ENCODE measurements around the gene SREK1.
"Not testable (repeated sequence)": the region's sequence is repeated elsewhere in the genome, so short reads cannot be mapped to it uniquely, and the experiment has no call there.

Gene SREK1

DNA sequence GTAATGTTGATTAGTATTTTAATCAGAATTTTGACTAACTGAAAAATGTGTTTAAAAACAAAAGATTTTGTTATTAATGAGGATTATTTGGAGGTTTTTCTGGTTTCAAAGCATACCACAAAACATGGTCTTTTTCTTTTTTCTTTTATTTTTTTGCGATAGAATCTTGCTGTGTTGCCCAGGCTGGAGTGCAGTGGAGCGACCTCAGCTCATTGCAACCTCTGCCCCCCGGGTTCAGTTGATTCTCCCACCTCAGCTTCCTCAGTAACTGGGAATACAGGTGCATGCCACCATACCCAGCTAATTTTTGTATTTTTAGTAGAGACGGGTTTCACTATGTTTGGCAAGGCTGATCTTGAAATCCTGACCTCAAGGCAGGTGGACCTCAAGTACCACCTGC is 24.1 kb downstream of the SREK1 start:
- no peak for DNase-seq

DNA sequence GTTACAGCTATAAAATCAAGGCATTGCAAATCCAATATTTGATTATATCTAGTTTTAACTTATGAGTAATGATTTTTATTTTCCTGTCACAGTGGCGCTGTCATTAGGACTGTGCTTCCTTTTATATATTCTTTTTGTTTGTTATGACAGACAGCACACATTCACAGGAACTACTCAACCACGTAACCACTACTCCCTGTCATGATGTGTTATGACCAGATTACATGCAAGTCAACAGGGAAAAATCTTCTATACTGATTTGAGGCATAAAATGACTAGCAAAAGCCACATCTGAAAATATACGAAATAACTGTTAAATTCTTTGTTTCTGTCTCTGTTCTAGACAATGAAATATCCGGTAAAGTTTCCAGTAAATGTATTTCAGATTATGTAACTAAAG is 25.4 kb downstream of the SREK1 start:
- DNase-seq, result no peak

DNA sequence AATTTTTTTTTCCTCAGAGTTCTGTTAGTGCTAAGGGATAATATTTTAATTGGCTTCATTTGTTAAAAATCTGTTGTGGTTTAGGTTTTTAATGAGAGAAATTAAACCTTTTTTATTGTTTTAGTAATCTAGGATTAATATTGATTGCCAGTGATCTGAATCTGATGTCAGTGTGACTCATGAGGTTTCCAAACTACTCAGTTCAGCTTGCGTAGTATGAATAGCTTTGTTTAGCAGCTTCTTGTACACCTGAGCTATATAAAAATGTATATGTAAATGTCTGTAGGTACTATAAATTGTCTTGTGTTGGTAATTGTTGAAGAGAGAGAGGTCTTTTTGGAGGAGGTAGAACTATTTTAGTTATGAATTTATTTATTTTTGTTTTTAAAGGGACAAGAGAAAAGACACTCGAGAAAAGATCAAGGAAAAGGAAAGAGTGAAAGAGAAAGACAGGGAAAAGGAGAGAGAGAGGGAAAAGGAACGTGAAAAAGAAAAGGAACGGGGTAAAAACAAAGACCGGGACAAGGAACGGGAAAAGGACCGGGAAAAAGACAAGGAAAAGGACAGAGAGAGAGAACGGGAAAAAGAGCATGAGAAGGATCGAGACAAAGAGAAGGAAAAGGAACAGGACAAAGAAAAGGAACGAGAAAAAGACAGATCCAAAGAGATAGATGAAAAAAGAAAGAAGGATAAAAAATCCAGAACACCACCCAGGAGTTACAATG is 26.3 kb downstream of the SREK1 start:
- no peak for DNase-seq

- DNase-seq, result peak; percentile 1 to 25 (median 16)
These were observed 27.5 kb downstream of the SREK1 start for GRCh38 chr5:66171349-66172344.

- no peak for DNase-seq
These were observed 30.2 kb downstream of the SREK1 start for GRCh38 chr5:66174338-66174737.

DNA sequence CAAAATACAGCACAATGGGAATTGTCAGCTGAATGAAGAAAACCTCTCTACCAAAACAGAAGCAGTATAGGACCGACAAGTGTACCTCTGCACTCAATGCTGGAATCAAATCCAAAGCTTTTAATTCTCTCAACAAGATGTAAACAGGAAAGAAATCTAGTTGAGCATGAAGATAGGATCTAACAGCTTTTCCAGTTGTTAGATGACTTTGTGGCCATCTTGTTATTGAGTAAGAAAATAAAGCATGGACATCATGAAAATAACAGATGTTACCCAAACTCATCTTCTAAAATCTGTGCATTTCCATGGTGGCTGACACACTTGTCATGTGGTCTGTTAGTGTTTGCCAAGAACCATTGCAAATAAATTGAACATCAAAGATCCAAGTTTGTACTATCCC is 34.7 kb downstream of the SREK1 start:
- no peak for DNase-seq

GRCh38 chr5:66179297-66180051 is 35.4 kb downstream of the SREK1 start:
- DNase-seq, result no peak

DNA sequence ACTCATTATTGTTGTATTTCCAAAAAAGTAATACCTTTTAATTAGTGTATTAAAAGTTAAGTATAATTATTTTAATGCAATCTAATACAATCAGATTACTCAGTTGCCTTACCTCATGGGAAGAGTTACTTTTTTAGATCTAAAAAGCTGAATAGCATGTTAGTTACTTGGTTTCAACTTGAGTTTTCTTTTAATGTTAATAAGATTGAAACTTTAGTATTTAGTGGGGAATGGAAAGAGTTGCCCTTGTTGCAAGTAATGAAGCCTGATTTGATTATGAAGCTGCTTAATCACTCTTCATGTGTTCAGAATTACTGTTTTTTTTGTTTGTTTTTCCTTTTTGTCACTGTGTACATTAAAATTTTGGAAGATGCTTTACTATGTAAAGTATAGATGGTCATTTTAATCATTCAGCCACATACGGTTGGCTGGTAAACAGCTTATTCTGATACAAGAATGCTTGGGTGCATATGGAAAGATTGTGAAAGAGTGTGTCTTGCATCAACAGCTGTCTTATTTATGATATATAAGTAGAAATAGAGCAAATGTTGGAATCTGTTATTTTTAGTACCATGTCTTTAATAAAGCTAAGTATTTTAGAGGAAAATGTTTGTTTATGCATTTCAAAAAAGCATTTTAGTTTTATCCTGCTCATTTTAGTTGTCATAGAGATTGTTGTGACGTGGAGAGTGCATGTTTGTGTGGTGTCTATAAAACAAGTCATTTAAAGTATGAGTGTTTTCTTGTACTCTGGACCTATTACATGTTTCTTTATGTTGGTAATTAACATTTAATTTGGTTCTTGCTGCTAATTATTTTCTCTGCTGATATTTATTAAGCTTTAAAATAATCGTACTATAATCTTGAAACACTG is 36.4 kb downstream of the SREK1 start:
- no peak for DNase-seq

DNA sequence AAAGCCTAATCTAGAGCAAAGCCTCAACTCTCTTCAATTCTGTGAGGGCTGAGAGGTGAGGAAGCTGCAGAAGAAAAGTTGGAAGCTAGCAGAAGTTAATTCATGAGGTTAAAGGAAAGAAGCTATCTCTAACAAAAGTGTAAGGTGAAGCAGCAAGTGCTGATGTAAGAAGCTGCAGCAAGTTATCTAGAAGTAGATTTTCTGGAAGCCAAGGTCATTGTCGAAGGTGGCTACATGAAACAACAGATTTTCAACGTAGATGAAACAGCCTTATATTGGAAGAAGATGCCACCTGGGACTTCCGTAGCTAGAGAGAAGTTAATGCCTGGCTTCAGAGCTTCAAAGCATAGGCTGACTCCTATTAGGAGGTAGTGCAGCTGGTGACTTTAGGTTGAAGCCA is 42.0 kb downstream of the SREK1 start:
- DNase-seq, result no peak

DNA sequence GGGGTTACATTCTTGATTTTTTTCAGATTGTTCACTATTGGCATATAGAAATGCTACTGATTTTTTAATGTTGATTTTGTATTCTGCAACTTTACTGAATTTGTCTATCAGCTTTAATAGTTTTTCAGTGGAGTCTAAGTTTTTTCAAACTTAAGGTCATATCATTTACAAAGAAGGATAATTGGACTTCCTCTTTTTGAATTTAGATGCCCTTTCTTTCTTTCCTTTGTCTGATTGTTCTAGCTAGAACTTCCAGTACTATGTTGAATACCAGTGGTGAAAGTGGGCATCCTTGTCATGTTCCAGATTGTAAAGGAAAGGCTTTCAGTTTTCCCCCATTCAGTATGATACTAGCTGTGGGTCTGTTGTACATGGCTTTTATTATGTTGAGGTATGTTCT is 49.3 kb downstream of the SREK1 start:
- no peak for DNase-seq

GRCh38 chr5:66197764-66198405 is 53.8 kb downstream of the SREK1 start:
- no peak for DNase-seq

DNA sequence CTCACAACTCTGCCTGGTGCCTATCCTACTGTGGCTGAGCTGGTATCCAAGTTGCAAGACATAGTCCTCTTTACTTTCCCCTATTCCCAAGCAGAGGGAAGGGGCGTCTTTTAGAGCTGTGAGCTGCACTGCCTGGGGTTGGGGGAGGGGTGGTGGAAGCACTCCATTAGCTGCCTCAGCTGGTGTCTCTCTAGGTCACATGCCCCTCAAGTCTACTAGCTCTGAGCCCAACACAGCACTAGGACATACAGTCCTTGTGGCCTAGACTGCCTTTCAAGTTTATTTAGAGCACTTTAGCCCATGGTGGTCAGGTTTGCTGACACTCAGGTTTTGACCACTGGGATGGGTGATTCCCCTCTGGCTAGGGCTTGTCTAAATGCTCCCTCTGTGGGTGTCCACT is 54.7 kb downstream of the SREK1 start:
- no peak for DNase-seq

GRCh38 chr5:66203531-66203930 is 59.4 kb downstream of the SREK1 start:
- no peak for DNase-seq

DNA sequence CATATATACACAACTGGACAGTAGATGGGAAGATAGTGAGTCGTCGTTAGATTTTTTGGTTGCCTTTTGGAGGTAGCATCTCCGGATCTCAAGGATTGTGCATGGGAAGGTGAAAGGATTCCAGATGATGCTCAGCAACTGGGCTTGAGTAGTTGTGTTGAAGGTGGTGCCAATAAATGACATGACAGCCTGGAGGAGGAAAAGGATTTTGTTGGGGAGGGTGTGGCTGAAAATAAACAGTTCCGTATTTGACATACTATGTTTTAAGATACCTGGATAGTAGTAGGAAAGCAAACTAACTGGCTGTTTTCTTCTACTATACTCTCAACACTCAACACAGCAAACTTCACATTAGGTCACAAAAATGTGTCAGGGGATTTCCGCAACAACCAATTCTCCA is 62.4 kb downstream of the SREK1 start:
- DNase-seq, result no peak

GRCh38 chr5:66207800-66208561 is 63.9 kb downstream of the SREK1 start:
- DNase-seq, result no peak

GRCh38 chr5:66209350-66209749 is 65.2 kb downstream of the SREK1 start:
- no peak for DNase-seq

GRCh38 chr5:66209794-66210193 is 65.7 kb downstream of the SREK1 start:
- no peak for DNase-seq

DNA sequence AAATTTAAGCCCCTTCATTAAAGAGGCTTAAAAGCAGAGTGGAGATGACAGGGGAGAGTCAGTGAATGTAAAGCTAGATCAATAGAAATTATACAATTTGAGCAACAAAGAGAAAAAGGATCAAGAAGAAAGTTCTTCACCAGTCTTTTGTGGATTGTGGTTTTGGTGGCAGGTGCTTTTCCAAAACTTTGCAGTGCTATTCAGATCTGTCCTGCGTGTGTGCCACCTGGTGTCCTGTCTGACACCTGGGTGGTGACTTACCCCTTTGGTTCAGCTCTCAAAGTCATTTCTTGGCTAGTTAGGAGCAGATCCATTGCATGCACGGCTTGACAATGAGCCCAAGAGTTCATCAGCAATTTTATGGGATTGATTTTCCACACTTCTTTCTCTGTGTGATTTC is 69.4 kb downstream of the SREK1 start:
- DNase-seq, result no peak

DNA sequence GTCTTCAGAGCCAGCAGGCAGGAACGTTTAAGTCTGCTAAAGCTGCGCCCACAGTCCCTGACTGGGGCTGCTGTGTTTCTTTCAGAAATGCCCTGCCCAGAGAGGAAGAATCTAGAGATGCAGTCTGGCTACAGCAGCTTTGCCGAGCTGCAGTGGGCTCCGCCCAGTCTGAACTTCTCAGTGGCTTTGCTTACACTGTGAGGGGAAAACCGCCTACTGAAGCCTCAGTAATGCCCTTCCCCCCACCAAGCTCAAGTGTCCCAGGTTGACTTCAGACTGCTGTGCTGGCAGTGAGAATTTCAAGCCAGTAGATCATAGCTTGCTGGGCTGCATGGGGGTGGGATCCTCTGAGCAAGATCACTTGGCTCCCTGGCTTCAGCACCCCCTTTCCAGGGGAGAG is 78.4 kb downstream of the SREK1 start:
- DNase-seq, result no peak

DNA sequence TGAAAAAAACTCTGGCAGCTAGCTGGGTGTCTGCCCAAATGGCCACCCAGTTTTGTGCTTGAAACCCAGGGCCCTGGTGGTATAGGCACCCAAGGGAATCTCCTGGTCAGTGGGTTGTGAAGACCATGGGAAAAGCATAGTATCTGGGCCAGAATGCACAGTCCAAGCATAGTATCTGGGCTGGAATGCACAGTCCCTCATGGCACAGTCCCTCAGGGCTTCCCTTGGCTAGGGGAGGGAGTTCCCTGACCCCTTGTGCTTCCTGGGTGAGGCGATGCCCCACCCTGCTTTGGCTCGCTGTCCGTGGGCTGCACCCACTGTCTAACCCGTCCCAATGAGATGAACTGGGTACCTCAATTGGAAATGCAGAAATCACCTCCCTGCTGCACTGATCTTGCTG is 78.8 kb downstream of the SREK1 start:
- not testable (repeated sequence) for DNase-seq

DNA sequence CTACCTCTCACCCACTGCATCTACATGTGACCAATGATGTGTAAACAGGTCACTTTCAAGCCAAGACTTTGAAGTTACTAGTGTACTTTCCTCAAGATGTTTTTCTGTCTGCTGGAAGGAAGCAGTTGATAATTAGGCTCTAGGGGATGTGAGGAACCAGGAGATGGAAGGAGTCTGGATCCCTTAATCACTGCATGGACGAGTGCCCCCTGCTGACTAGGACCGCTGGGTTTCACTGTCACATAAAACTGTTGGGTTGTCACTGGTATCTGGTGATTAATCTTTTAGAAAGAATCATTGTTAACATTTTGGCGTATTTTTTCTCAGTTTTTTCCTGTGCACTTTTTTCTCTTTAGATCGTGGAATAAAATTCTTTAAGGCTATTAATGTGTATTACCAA is 79.5 kb downstream of the SREK1 start:
- DNase-seq, result no peak

All from activated CD4-positive, CD25-positive, alpha-beta regulatory T cell (primary cell).